Panc1 (cell line): Measurements from ENCODE around the gene TIMP3.

ENCODE experiments used
- POLR2AphosphoS5 ChIP-seq: IDR thresholded peaks from 2 replicates; pipeline ENCODE4 v1.6.1; 2012; ENCODE audit warnings: mild to moderate bottlenecking, low read depth, low read length, moderate library complexity
- SIN3A ChIP-seq: IDR thresholded peaks from 2 replicates; pipeline ENCODE4 v1.6.1; 2012; ENCODE audit warnings: low read depth, mild to moderate bottlenecking, low read length, moderate library complexity, borderline replicate concordance; ENCODE audit not compliant: insufficient read depth
- TF ChIP-seq, protein P1 (sequence below): fragments of 450-650 bp; IDR thresholded peaks from 2 replicates; pipeline ENCODE4 v1.5.1; 2017; ENCODE audit warnings: mild to moderate bottlenecking
- TF ChIP-seq, protein P2 (sequence below), 2 experiments: IDR thresholded peaks; 2 replicates each; pipeline ENCODE4 v1.6.1; 2011 to 2012; ENCODE audit warnings: low read depth in 2 of 2, control low read depth in 1 of 2, low read length in 1 of 2, mild to moderate bottlenecking in 1 of 2, moderate library complexity in 1 of 2; ENCODE audit not compliant: insufficient read depth in 1 of 2

DNA sequence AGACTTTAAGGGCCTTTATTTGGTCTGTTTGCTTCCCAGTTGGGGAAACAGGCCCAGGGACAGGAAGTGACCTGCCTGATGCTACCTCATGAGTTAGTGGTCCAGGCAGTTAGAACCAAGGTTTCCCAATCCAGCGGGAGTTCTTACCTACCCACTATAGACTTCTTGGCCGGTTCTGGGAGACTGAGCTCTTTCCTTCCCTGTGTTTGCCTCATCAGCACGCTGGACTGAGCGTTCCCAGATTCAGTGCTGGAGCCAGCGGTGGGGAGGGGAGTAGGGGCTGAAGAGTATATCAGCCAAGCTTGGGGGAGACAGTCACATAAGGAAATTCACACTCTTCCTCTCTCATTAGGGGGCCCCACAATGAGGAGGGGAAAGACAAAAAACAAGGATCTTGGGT lies 27.1 kb downstream of the TIMP3 start:
- TF ChIP-seq POLR2AphosphoS5 (no peak), SIN3A (no peak)
- TF ChIP-seq, protein P1, sequence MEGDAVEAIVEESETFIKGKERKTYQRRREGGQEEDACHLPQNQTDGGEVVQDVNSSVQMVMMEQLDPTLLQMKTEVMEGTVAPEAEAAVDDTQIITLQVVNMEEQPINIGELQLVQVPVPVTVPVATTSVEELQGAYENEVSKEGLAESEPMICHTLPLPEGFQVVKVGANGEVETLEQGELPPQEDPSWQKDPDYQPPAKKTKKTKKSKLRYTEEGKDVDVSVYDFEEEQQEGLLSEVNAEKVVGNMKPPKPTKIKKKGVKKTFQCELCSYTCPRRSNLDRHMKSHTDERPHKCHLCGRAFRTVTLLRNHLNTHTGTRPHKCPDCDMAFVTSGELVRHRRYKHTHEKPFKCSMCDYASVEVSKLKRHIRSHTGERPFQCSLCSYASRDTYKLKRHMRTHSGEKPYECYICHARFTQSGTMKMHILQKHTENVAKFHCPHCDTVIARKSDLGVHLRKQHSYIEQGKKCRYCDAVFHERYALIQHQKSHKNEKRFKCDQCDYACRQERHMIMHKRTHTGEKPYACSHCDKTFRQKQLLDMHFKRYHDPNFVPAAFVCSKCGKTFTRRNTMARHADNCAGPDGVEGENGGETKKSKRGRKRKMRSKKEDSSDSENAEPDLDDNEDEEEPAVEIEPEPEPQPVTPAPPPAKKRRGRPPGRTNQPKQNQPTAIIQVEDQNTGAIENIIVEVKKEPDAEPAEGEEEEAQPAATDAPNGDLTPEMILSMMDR, result no peak
- TF ChIP-seq, protein P2, sequence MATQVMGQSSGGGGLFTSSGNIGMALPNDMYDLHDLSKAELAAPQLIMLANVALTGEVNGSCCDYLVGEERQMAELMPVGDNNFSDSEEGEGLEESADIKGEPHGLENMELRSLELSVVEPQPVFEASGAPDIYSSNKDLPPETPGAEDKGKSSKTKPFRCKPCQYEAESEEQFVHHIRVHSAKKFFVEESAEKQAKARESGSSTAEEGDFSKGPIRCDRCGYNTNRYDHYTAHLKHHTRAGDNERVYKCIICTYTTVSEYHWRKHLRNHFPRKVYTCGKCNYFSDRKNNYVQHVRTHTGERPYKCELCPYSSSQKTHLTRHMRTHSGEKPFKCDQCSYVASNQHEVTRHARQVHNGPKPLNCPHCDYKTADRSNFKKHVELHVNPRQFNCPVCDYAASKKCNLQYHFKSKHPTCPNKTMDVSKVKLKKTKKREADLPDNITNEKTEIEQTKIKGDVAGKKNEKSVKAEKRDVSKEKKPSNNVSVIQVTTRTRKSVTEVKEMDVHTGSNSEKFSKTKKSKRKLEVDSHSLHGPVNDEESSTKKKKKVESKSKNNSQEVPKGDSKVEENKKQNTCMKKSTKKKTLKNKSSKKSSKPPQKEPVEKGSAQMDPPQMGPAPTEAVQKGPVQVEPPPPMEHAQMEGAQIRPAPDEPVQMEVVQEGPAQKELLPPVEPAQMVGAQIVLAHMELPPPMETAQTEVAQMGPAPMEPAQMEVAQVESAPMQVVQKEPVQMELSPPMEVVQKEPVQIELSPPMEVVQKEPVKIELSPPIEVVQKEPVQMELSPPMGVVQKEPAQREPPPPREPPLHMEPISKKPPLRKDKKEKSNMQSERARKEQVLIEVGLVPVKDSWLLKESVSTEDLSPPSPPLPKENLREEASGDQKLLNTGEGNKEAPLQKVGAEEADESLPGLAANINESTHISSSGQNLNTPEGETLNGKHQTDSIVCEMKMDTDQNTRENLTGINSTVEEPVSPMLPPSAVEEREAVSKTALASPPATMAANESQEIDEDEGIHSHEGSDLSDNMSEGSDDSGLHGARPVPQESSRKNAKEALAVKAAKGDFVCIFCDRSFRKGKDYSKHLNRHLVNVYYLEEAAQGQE (IDR thresholded peaks at IDR 0.05; ENCODE audit: insufficient read depth in 1 of 2, low read depth in 2 of 2, low read length in 1 of 2), result no peak
